Measurements from ENCODE around the gene SCN1B. TPM values are rescaled to one million over a fixed set of nuclear protein-coding genes. Genes with fewer than 3 reads are reported as not detected.
A peak's percentile ranks its signal among the peaks of the same experiment; 100 is the strongest.

Gene SCN1B
- total and polyA plus RNA-seq, 2 of the 13 experiments (the other 11 are each of a cell fraction or from before 2014, with no cell fraction given), result 2.7 to 20.1 TPM

GRCh38 chr19:35013041-35013819 lies 17.0 kb upstream of the SCN1B start (continued):
- TF ChIP-seq ZNF691 (CRISPR knock-in tag; IDR thresholded peaks at IDR 0.05; ENCODE audit: borderline replicate concordance, low read depth), result no peak
- no peak for TF ChIP-seq ZNF251 (CRISPR knock-in tag; IDR thresholded peaks at IDR 0.05)
- TF ChIP-seq ZNF766 (CRISPR knock-in tag; IDR thresholded peaks at IDR 0.05; ENCODE audit: borderline replicate concordance), result no peak
- TF ChIP-seq HHEX (CRISPR knock-in tag; IDR thresholded peaks at IDR 0.05), result no peak
- no peak for TF ChIP-seq IRX3 (CRISPR knock-in tag; IDR thresholded peaks at IDR 0.05; ENCODE audit: borderline replicate concordance, low read depth)
- no peak for TF ChIP-seq KLF15 (CRISPR knock-in tag; IDR thresholded peaks at IDR 0.05; ENCODE audit: borderline replicate concordance)
- no peak for TF ChIP-seq ZNF660 (CRISPR knock-in tag; IDR thresholded peaks at IDR 0.05; ENCODE audit: borderline replicate concordance, low read depth)
- no peak for TF ChIP-seq ZNF44 (CRISPR knock-in tag; IDR thresholded peaks at IDR 0.05)
- TF ChIP-seq ZNF451 (CRISPR knock-in tag; IDR thresholded peaks at IDR 0.05), result no peak
- TF ChIP-seq MED13 (CRISPR knock-in tag; IDR thresholded peaks at IDR 0.05), result no peak; the same call in 1 of the 2 replicates
- TF ChIP-seq DMAP1 (CRISPR knock-in tag; IDR thresholded peaks at IDR 0.05), result no peak; the same call in 1 of the 2 replicates
- peak; percentile 55 for TF ChIP-seq TEAD3 (CRISPR knock-in tag; optimal IDR thresholded peaks at IDR 0.05; ENCODE audit: borderline replicate concordance)
- TF ChIP-seq AHR (CRISPR knock-in tag; IDR thresholded peaks at IDR 0.05), result no peak
- no peak for TF ChIP-seq HBP1 (CRISPR knock-in tag; IDR thresholded peaks at IDR 0.05; ENCODE audit: low read depth)
- no peak for TF ChIP-seq BATF2 (CRISPR knock-in tag; IDR thresholded peaks at IDR 0.05)
- no peak for TF ChIP-seq SIN3A (IDR thresholded peaks at IDR 0.05; ENCODE audit: borderline replicate concordance, low read depth, low read length)
- no peak for TF ChIP-seq MYNN (CRISPR knock-in tag; IDR thresholded peaks at IDR 0.05; ENCODE audit: low read depth)
- no peak for TF ChIP-seq ZNF501 (CRISPR knock-in tag; IDR thresholded peaks at IDR 0.05)
- no peak for TF ChIP-seq THAP8 (CRISPR knock-in tag; IDR thresholded peaks at IDR 0.05; ENCODE audit: borderline replicate concordance)
- TF ChIP-seq CHCHD3 (CRISPR knock-in tag; IDR thresholded peaks at IDR 0.05), result no peak
- peak; percentile 50; the same call in 1 of the 2 replicates for TF ChIP-seq HNF1B (CRISPR knock-in tag; IDR thresholded peaks at IDR 0.05)
- TF ChIP-seq GMEB1 (CRISPR knock-in tag; IDR thresholded peaks at IDR 0.05; ENCODE audit: borderline replicate concordance), result 0 out of 2 replicates have a peak, but pooled peaks have one; percentile 15
- TF ChIP-seq AKAP8 (CRISPR knock-in tag; IDR thresholded peaks at IDR 0.05), result peak; percentile 90
